Suprapubic skin (tissue), 4 donors: ENCODE results near the gene TMEM163.

Experiments
- EP300 ChIP-seq: sonication (generic); formaldehyde crosslinking; IDR thresholded peaks from one replicate; pipeline ENCODE4 v1.6.1; 2017; ENCODE audit warnings: antibody characterized with exemption
- POLR2A ChIP-seq, 2 donors: fragments of 450-650 bp; IDR thresholded peaks; one replicate each; pipeline ENCODE4 v1.6.1; 2017; ENCODE audit warnings: antibody characterized with exemption in 2 of 2, mild to moderate bottlenecking in 2 of 2, moderate library complexity in 2 of 2
- POLR2AphosphoS5 ChIP-seq, 3 donors: sonication (generic); formaldehyde crosslinking; IDR thresholded peaks; one replicate each; pipeline ENCODE4 v1.6.1; 2017; ENCODE audit warnings: antibody characterized with exemption in 3 of 3
- TF ChIP-seq, protein P1 (sequence below), 2 donors: fragments of 200-600 bp in 1 of 2; fragments of 450-650 bp in 1 of 2; sonication (generic) in 1 of 2; IDR thresholded peaks; one replicate each; pipeline ENCODE4 v1.5.1; 2016 to 2019; ENCODE audit warnings: antibody characterized with exemption in 2 of 2, mild to moderate bottlenecking in 1 of 2, moderate library complexity in 1 of 2

DNA sequence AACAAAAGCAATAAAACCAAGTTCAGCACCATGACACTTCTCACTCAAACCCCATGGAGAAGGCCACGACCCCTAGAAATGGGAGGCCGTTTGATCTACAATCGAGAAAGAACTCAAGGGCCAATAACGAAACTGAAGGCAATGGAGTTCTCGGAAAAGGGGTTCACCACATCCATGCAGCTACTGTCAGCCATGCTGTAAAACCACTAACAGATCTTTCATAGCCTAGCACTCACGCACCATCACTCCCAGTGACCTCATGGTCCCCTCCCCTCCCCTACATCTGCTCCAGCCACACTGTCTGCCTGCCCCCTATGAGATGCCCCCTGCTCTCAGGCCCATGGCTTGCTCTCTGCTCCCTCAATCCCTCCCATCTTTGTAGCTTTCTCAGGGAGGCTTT, 135.3 kb downstream of the TMEM163 start:
- TF ChIP-seq, protein P1, sequence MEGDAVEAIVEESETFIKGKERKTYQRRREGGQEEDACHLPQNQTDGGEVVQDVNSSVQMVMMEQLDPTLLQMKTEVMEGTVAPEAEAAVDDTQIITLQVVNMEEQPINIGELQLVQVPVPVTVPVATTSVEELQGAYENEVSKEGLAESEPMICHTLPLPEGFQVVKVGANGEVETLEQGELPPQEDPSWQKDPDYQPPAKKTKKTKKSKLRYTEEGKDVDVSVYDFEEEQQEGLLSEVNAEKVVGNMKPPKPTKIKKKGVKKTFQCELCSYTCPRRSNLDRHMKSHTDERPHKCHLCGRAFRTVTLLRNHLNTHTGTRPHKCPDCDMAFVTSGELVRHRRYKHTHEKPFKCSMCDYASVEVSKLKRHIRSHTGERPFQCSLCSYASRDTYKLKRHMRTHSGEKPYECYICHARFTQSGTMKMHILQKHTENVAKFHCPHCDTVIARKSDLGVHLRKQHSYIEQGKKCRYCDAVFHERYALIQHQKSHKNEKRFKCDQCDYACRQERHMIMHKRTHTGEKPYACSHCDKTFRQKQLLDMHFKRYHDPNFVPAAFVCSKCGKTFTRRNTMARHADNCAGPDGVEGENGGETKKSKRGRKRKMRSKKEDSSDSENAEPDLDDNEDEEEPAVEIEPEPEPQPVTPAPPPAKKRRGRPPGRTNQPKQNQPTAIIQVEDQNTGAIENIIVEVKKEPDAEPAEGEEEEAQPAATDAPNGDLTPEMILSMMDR (IDR thresholded peaks at IDR 0.05) = no peak
- TF ChIP-seq POLR2A (IDR thresholded peaks at IDR 0.05) = no peak
- no peak for TF ChIP-seq EP300
- TF ChIP-seq POLR2AphosphoS5 (IDR thresholded peaks at IDR 0.05) = no peak
